Thyroid gland (tissue), 4 donors: ENCODE data around the gene CELF4. TPM values are rescaled to one million over a fixed set of nuclear protein-coding genes. Genes with fewer than 3 reads are reported as not detected.

Experiments
- DNase-seq, 2 donors: peaks; one replicate each; pipeline ENCODE4 v3.0.0-alpha.2; 2019
- H3K27ac ChIP-seq, 3 donors: fragments of 200-600 bp; sonication (generic); 1 replicate in 2 of 3; 2 replicates in 1 of 3; pipeline ENCODE4 v1.5.1; 2016 to 2019; ENCODE audit warnings: mild to moderate bottlenecking in 1 of 3, moderate library complexity in 1 of 3
- H3K27me3 ChIP-seq: fragments of 200-600 bp; sonication (generic); one replicate; pipeline ENCODE4 v1.5.1; 2019
- H3K36me3 ChIP-seq, 2 donors: fragments of 200-600 bp; sonication (generic); one replicate each; pipeline ENCODE4 v1.5.1; 2016 to 2019
- H3K4me1 ChIP-seq, 2 donors: fragments of 200-600 bp; sonication (generic); one replicate each; pipeline ENCODE4 v1.5.1; 2017 to 2019
- H3K4me3 ChIP-seq, 3 donors: fragments of 200-600 bp; sonication (generic); replicated peaks in 1 of 3; 1 replicate in 2 of 3; 2 replicates in 1 of 3; pipeline ENCODE4 v1.5.1; 2016; ENCODE audit warnings: mild to moderate bottlenecking in 1 of 3
- H3K9me3 ChIP-seq: fragments of 200-600 bp; sonication (generic); one replicate; pipeline ENCODE4 v1.5.1; 2017
- CTCF ChIP-seq, 6 experiments: fragments of 200-600 bp in 3 of 6; fragments of 450-650 bp in 3 of 6; sonication (generic) in 3 of 6; IDR thresholded peaks; one replicate each; pipeline ENCODE4 v1.5.1; 2016 to 2019; ENCODE audit warnings: antibody characterized with exemption in 6 of 6, mild to moderate bottlenecking in 2 of 6, inconsistent platforms in 1 of 6, moderate library complexity in 1 of 6
- POLR2A ChIP-seq, 2 donors: fragments of 450-650 bp; IDR thresholded peaks; one replicate each; pipeline ENCODE4 v1.6.1; 2017; ENCODE audit warnings: antibody characterized with exemption in 2 of 2, mild to moderate bottlenecking in 2 of 2, moderate library complexity in 1 of 2
- WGBS, 2 donors: methylation state at CpG; one replicate each; pipeline ENCODE4 v1.1.5; 2017; 5-methylcytosine and 5-hydroxymethylcytosine counted together
- intact Hi-C: fragments of 100-400 bp; cut with DNase I; formaldehyde crosslinking; loops from one replicate; pipeline ENCODE4 v1.15.1; 2023
- total RNA-seq, 4 donors: library from RNA; depleted of rRNA; stranded (reverse); fragments of >200 nt; gene quantifications; one replicate each; pipeline ENCODE4 v1.2.3, GENCODE V29; 2016

Gene CELF4
- total RNA-seq, 4 donors from 2014 or later = 4.3 TPM; not detected in 3

GRCh38 chr18:37588289-37588688 lies 22.7 kb upstream of the CELF4 start:
- no peak overlapping the region for H3K27ac ChIP-seq
- H3K9me3 ChIP-seq = no peaks in the 10 kb centered on the region
- no peak for DNase-seq
- no peaks in the 10 kb centered on the region for H3K27me3 ChIP-seq
- intact Hi-C loops = no loop called here
- no peak for TF ChIP-seq CTCF (IDR thresholded peaks at IDR 0.05)
- no peak for TF ChIP-seq POLR2A (IDR thresholded peaks at IDR 0.05)
- H3K36me3 ChIP-seq = no peaks in the 10 kb centered on the region
- WGBS, 2 donors = 87 to 100% methylated on average over 1 to 2 of the region's 2 CpGs
- H3K4me3 ChIP-seq = no peak overlapping the region
- H3K4me1 ChIP-seq = no peaks in the 10 kb centered on the region

GRCh38 chr18:37586656-37587225 lies 21.1 kb upstream of the CELF4 start:
- H3K27ac ChIP-seq = no peak overlapping the region
- no peak for TF ChIP-seq CTCF (IDR thresholded peaks at IDR 0.05)
- TF ChIP-seq POLR2A (IDR thresholded peaks at IDR 0.05) = no peak
- no peaks in the 10 kb centered on the region for H3K27me3 ChIP-seq
- DNase-seq = no peak
- WGBS, 2 donors = 78 to 80% methylated on average over 8 of the region's 8 CpGs
- H3K4me3 ChIP-seq = no peak overlapping the region
- no peaks in the 10 kb centered on the region for H3K36me3 ChIP-seq
- H3K4me1 ChIP-seq = no peaks in the 10 kb centered on the region
- no peaks in the 10 kb centered on the region for H3K9me3 ChIP-seq
- intact Hi-C loops = no loop called here

- Histone ChIP-seq H3K36me3 (no peaks in the 10 kb centered on the region), H3K27me3 (no peaks in the 10 kb centered on the region), H3K27ac (no peak overlapping the region), H3K4me3 (no peak overlapping the region), H3K9me3 (no peaks in the 10 kb centered on the region), H3K4me1 (no peaks in the 10 kb centered on the region)
- intact Hi-C loops = no loop called here
- no peak for TF ChIP-seq POLR2A (IDR thresholded peaks at IDR 0.05)
- TF ChIP-seq CTCF (IDR thresholded peaks at IDR 0.05) = no peak
- no peak for DNase-seq
- WGBS, 2 donors = 74 to 86% methylated on average over 7 of the region's 7 CpGs
Measured at GRCh38 chr18:37584952-37585695, 19.5 kb upstream of the CELF4 start.

GRCh38 chr18:37584217-37584616 lies 18.6 kb upstream of the CELF4 start:
- no peak for TF ChIP-seq CTCF (IDR thresholded peaks at IDR 0.05)
- no peak for TF ChIP-seq POLR2A (IDR thresholded peaks at IDR 0.05)
- DNase-seq = no peak
- 75 to 77% methylated on average over 3 of the region's 3 CpGs for WGBS, 2 donors

GRCh38 chr18:37582261-37582660 lies 16.7 kb upstream of the CELF4 start:
- intact Hi-C loops = no loop called here
- Histone ChIP-seq H3K27ac (no peak overlapping the region), H3K4me1 (no peaks in the 10 kb centered on the region), H3K4me3 (no peak overlapping the region), H3K9me3 (no peaks in the 10 kb centered on the region), H3K36me3 (no peaks in the 10 kb centered on the region), H3K27me3 (no peaks in the 10 kb centered on the region)
- no peak for DNase-seq
- 48 to 53% methylated on average over 2 of the region's 2 CpGs for WGBS, 2 donors
- TF ChIP-seq POLR2A (IDR thresholded peaks at IDR 0.05) = no peak
- no peak for TF ChIP-seq CTCF (IDR thresholded peaks at IDR 0.05)

More at GRCh38 chr18:37584217-37584616, 18.6 kb upstream of the CELF4 start:
- H3K27me3 ChIP-seq = no peaks in the 10 kb centered on the region
- intact Hi-C loops = no loop called here
- H3K4me3 ChIP-seq = no peak overlapping the region
- no peaks in the 10 kb centered on the region for H3K4me1 ChIP-seq
- H3K36me3 ChIP-seq = no peaks in the 10 kb centered on the region
- no peak overlapping the region for H3K27ac ChIP-seq
- H3K9me3 ChIP-seq = no peaks in the 10 kb centered on the region
